ENCODE measurements around the gene LBHD2. TPM values are rescaled to one million over a fixed set of nuclear protein-coding genes. Genes with fewer than 3 reads are reported as not detected.
A peak's percentile ranks its signal among the peaks of the same experiment; 100 is the strongest.

The LBHD2 gene
- total and polyA plus RNA-seq, 2 experiments from 2014 or later = not detected

- H3K4me1 ChIP-seq (ENCODE audit: low read depth) = peaks cover 6% of the 10 kb centered on the region
- TF ChIP-seq CTCF (IDR thresholded peaks at IDR 0.05; ENCODE audit: low read depth, low read length) = no peak
- no peak for DNase-seq (ENCODE audit: low read depth in 1 of 2, low spot score in 1 of 2)
- no peak overlapping the region for H3K4me3 ChIP-seq
- no peak overlapping the region for H3K27ac ChIP-seq
- peaks cover 9% of the 10 kb centered on the region for H3K27me3 ChIP-seq
- no peaks in the 10 kb centered on the region for H3K36me3 ChIP-seq
- H3K9me3 ChIP-seq (ENCODE audit: low read depth) = no peaks in the 10 kb centered on the region
These were observed 47.6 kb downstream of the LBHD2 start for GRCh38 chr14:103131580-103131979.

DNA sequence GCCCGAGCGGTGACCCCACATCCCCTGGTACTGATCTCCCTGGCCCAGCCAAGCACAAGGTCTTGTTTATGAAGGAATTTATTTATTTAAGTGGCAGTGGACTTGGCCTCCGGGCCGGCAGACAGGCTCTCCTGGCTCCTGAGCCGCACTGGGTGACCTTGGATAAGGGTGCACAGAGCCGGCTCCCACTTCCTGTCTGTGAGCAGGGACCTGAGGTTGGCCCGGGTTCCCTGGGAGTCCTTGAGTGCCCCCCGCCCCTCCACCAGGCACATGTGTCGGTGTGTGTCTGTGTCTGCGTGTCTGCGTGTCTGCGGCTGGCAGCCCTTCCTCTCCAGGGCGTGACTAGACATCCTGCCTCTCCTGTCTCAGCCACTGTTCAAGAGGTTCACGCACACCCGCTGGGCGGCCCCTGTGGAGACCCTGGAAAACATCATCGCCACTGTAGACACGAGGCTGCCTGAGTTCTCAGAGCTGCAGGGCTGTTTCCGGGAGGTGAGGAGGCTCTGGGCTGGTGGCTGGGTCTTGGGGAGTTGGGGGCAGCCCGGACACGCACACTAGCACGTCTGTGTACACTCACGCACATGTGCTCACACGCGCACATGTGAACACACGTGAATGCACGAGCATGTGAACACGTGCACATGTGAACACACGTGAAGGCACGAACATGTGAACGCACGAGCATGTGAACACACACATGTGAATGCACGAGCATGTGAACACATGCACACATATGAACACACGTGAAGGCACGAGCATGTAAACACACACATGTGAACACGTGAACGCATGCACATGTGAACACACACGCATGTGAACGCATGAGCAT, 48.6 kb downstream of the LBHD2 start:
- H3K27ac ChIP-seq = peak overlapping the region; percentile 56
- no peaks in the 10 kb centered on the region for H3K9me3 ChIP-seq (ENCODE audit: low read depth)
- peaks cover 11% of the 10 kb centered on the region for H3K4me1 ChIP-seq (ENCODE audit: low read depth)
- peaks cover 3% of the 10 kb centered on the region for H3K27me3 ChIP-seq
- H3K36me3 ChIP-seq = no peaks in the 10 kb centered on the region
- DNase-seq (ENCODE audit: low read depth in 1 of 2, low spot score in 1 of 2) = peak in 1 of 2 donors; percentile 71
- no peak for TF ChIP-seq CTCF (IDR thresholded peaks at IDR 0.05; ENCODE audit: low read depth, low read length)
- H3K4me3 ChIP-seq = no peak overlapping the region

DNA sequence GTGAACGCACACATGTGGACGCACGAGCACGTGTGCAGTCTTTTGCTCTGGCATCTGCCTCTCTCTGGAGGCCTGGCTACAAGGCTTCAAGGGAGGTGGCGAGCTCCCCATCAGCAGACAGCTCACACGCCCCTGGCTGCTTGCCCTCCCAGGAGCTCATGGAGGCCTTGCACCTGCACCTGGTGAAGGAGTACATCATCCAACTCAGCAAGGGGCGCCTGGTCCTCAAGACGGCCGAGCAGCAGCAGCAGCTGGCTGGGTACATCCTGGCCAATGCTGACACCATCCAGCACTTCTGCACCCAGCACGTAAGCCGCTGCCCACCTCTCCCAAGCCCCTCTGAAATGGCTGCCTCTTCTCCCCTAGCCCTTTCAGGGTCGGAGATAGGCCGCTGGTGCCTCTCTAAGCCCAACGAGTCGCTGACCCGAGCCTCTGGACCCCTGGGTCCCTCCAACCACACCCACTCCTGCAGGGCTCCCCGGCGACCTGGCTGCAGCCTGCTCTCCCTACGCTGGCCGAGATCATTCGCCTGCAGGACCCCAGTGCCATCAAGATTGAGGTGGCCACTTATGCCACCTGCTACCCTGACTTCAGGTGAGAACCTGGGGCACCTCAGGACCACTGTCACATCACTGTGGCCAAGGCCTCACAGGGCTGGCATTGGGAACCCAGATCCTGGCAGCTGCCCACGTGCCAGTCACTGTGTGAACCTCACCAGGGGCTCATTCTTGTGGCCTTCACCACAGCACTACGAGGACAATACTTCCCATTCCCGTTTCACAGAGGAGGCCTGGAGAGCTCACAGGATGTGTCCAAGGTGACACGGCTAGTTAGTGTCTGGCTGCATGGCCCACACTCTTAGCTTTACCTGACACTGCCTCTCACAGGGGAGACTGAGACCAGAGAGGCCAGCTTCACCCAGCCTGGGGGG, 49.5 kb downstream of the LBHD2 start:
- no peaks in the 10 kb centered on the region for H3K36me3 ChIP-seq
- H3K27me3 ChIP-seq = no peaks in the 10 kb centered on the region
- peaks cover 15% of the 10 kb centered on the region for H3K4me1 ChIP-seq (ENCODE audit: low read depth)

DNA sequence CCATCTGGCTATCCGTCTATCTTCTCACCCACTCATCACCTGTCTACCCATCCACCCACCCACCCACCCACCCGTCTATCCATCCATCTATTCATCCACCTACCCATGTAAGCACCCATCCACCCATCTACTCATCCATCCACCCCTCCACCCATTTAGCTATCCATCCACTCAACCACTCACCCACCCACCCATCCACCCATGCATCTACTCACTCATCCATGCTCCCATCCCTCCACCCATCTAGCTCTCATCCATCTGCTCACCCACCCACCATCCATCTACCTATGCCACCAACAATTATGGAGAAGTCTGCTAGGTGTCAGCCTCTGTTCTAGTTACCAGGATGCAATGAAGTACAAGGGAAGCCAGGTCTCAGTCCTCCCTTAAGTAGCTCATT, 50.4 kb downstream of the LBHD2 start:
- Histone ChIP-seq H3K36me3 (no peaks in the 10 kb centered on the region), H3K4me3 (no peak overlapping the region), H3K9me3 (ENCODE audit: low read depth) (no peaks in the 10 kb centered on the region), H3K27me3 (no peaks in the 10 kb centered on the region), H3K27ac (no peak overlapping the region), H3K4me1 (ENCODE audit: low read depth) (peaks cover 22% of the 10 kb centered on the region)
- DNase-seq (ENCODE audit: low read depth in 1 of 2, low spot score in 1 of 2) = no peak
- TF ChIP-seq CTCF (IDR thresholded peaks at IDR 0.05; ENCODE audit: low read depth, low read length) = no peak

More for the DNA sequence above, 49.5 kb downstream of the LBHD2 start:
- H3K27ac ChIP-seq = no peak overlapping the region
- no peak overlapping the region for H3K4me3 ChIP-seq
- no peaks in the 10 kb centered on the region for H3K9me3 ChIP-seq (ENCODE audit: low read depth)
- no peak for TF ChIP-seq CTCF (IDR thresholded peaks at IDR 0.05; ENCODE audit: low read depth, low read length)
- no peak for DNase-seq (ENCODE audit: low read depth in 1 of 2, low spot score in 1 of 2)

- Histone ChIP-seq H3K4me1 (ENCODE audit: low read depth) (peaks cover 25% of the 10 kb centered on the region), H3K9me3 (ENCODE audit: low read depth) (no peaks in the 10 kb centered on the region), H3K27ac (no peak overlapping the region), H3K27me3 (no peaks in the 10 kb centered on the region), H3K36me3 (no peaks in the 10 kb centered on the region), H3K4me3 (no peak overlapping the region)
- no peak for TF ChIP-seq CTCF (IDR thresholded peaks at IDR 0.05; ENCODE audit: low read depth, low read length)
- DNase-seq (ENCODE audit: low read depth in 1 of 2, low spot score in 1 of 2) = no peak
These were observed 50.9 kb downstream of the LBHD2 start for GRCh38 chr14:103134919-103135318.

Measured in cardiac muscle cell (in vitro differentiated cells and primary cell).